K562 (cell line): ENCODE measurements around the gene EDEM2. TPM values are rescaled to one million over a fixed set of nuclear protein-coding genes. Genes with fewer than 3 reads are reported as not detected.
"Not testable (repeated sequence)": the region's sequence is repeated elsewhere in the genome, so short reads cannot be mapped to it uniquely, and the experiment has no call there.

ENCODE experiments used
- ATAC-seq: fragments of 200-7000 bp; cut with Tn5 transposase; 3 replicates; pipeline ENCODE4 v1.9.1; 2020; ENCODE audit warnings: moderate library complexity
- BruUV-seq: library from RNA; stranded (reverse); fragments of 400-500 nt; replicated peaks from 2 replicates; lab custom pipeline; 2021; lab: Mats Ljungman, UMichigan
- CTCF ChIA-PET: fragments of 300-600 bp; formaldehyde crosslinking; extraction: SDS; loops from one replicate; lab custom pipeline; 2021; ENCODE audit warnings: low intra/inter-chr PET ratio; lab: Yijun Ruan, JAX
- POLR2A ChIA-PET: fragments of 300-600, 350-650 bp; sonication (Branson Sonifier 250); formaldehyde crosslinking; extraction: SDS; loops from one replicate; lab custom pipeline; 2021; ENCODE audit warnings: antibody characterized with exemption, inconsistent platforms; lab: Yijun Ruan, JAX
- DNase-seq, 4 experiments: peaks; one replicate each; pipeline versions ENCODE4 v3.0.0 to v3.0.0-alpha.2; 2011 to 2018; ENCODE audit warnings: low spot score in 3 of 4, mixed read lengths in 3 of 4; ENCODE audit errors: extremely low read depth in 1 of 4
- FAIRE-seq: peaks from 2 replicates; lab custom pipeline; 2011; peaks lifted over from hg19 to GRCh38; lab: Jason Lieb, UNC
- H2AFZ ChIP-seq: 2 replicates; pipeline ENCODE4 v1.6.0; 2011; ENCODE audit warnings: low read depth, low read length, control low read depth, inconsistent platforms
- H3K27ac ChIP-seq: fragments of 200-600 bp; 3 replicates; pipeline ENCODE4 v1.8.0; 2011; ENCODE audit warnings: low read depth, mild to moderate bottlenecking, control low read depth, inconsistent platforms, low read length, moderate library complexity, mixed read lengths; ENCODE audit errors: extremely low read depth
- H3K27me3 ChIP-seq, 2 experiments: fragments of 300-600 bp in 1 of 2; 2 replicates in 1 of 2; 3 replicates in 1 of 2; pipeline versions ENCODE4 v1.6.0 to v1.8.0; 2011; ENCODE audit warnings: inconsistent platforms in 2 of 2, low read length in 2 of 2, mild to moderate bottlenecking in 1 of 2, mixed read lengths in 1 of 2, moderate library complexity in 1 of 2; ENCODE audit not compliant: control insufficient read depth in 2 of 2, insufficient read depth in 2 of 2
- H3K36me3 ChIP-seq: fragments of 300-600 bp; 3 replicates; pipeline ENCODE4 v1.8.0; 2011; ENCODE audit warnings: mild to moderate bottlenecking, low read length, inconsistent platforms; ENCODE audit not compliant: control insufficient read depth, insufficient read depth
- H3K4me1 ChIP-seq, 2 experiments: fragments of 200-600 bp in 1 of 2; replicated peaks in 1 of 2; 2 replicates in 1 of 2; 3 replicates in 1 of 2; pipeline versions ENCODE4 v1.5.1 to v1.8.0; 2011; ENCODE audit warnings: inconsistent platforms in 2 of 2, low read length in 2 of 2, mild to moderate bottlenecking in 1 of 2, mixed read lengths in 1 of 2, moderate library complexity in 1 of 2; ENCODE audit not compliant: control insufficient read depth in 2 of 2, insufficient read depth in 2 of 2
- H3K4me2 ChIP-seq: 2 replicates; pipeline ENCODE4 v1.6.1; 2011; ENCODE audit warnings: low read length, control low read depth, inconsistent platforms, mixed read lengths; ENCODE audit not compliant: insufficient read depth
- H3K4me3 ChIP-seq: fragments of 200-600 bp; sonication (generic), shearing (Covaris generic); 2 replicates; pipeline ENCODE4 v1.5.1; 2016; ENCODE audit warnings: control low read depth, inconsistent platforms
- H3K79me2 ChIP-seq: fragments of 200-600 bp; 3 replicates; pipeline ENCODE4 v1.8.0; 2011; ENCODE audit warnings: low read length, inconsistent platforms; ENCODE audit not compliant: control insufficient read depth, insufficient read depth
- H3K9ac ChIP-seq, 2 experiments: 2 replicates each; pipeline versions ENCODE4 v1.6.0 to v1.6.1; 2011; ENCODE audit warnings: low read depth in 2 of 2, low read length in 2 of 2, control low read depth in 1 of 2, inconsistent platforms in 1 of 2, mild to moderate bottlenecking in 1 of 2, mixed read lengths in 1 of 2; ENCODE audit not compliant: insufficient read depth in 1 of 2
- H3K9me1 ChIP-seq: one replicate; pipeline ENCODE4 v1.6.0; 2011; ENCODE audit warnings: inconsistent platforms, mild to moderate bottlenecking, low read length, moderate library complexity; ENCODE audit not compliant: control insufficient read depth, insufficient read depth
- H3K9me3 ChIP-seq: replicated peaks from 2 replicates; pipeline ENCODE4 v1.5.1; 2011; ENCODE audit warnings: low read depth, low read length, inconsistent platforms; ENCODE audit not compliant: control insufficient read depth, insufficient read depth
- H4K20me1 ChIP-seq: replicated peaks from 2 replicates; pipeline ENCODE4 v1.6.1; 2011; ENCODE audit warnings: low read length, inconsistent platforms, mixed read lengths; ENCODE audit not compliant: control insufficient read depth, insufficient read depth
- ARID1B ChIP-seq: fragments of 450-650 bp; IDR thresholded peaks from 2 replicates; pipeline ENCODE4 v1.6.1; 2016; ENCODE audit warnings: antibody characterized with exemption, mild to moderate bottlenecking, inconsistent platforms
- CEBPB ChIP-seq: fragments of 450-650 bp; IDR thresholded peaks from 2 replicates; pipeline ENCODE4 v1.6.1; 2016; ENCODE audit warnings: missing genetic modification characterization, missing compliant biosample characterization
- CTBP1 ChIP-seq: fragments of 450-650 bp; IDR thresholded peaks from 2 replicates; pipeline ENCODE4 v1.6.1; 2016; ENCODE audit warnings: borderline replicate concordance
- DPF2 ChIP-seq: fragments of 450-650 bp; IDR thresholded peaks from 2 replicates; pipeline ENCODE4 v1.6.1; 2016
- FOXP1 ChIP-seq: sonication (generic); formaldehyde crosslinking; IDR thresholded peaks from 2 replicates; pipeline ENCODE4 v1.8.0; 2022; ENCODE audit warnings: mild to moderate bottlenecking, missing genetic modification reagents
- GATA2 ChIP-seq: sonication (generic); formaldehyde crosslinking; IDR thresholded peaks from 2 replicates; pipeline ENCODE4 v1.4.0; 2020; ENCODE audit warnings: mild to moderate bottlenecking, missing genetic modification reagents
- L3MBTL2 ChIP-seq: fragments of 450-650 bp; IDR thresholded peaks from 2 replicates; pipeline ENCODE4 v1.6.1; 2016; ENCODE audit warnings: mild to moderate bottlenecking, moderate library complexity
- MAFF ChIP-seq: IDR thresholded peaks from 2 replicates; pipeline ENCODE4 v1.6.1; 2012; ENCODE audit warnings: low read length, improper control_type of control experiment
- MAFG ChIP-seq: fragments of 450-650 bp; conservative IDR thresholded peaks from 2 replicates; pipeline ENCODE4 v1.6.1; 2016; ENCODE audit warnings: missing genetic modification characterization, missing compliant biosample characterization
- MAFK ChIP-seq: IDR thresholded peaks from 2 replicates; pipeline ENCODE4 v1.6.1; 2011; ENCODE audit warnings: low read length, improper control_type of control experiment
- NFE2 ChIP-seq: IDR thresholded peaks from 2 replicates; pipeline ENCODE4 v1.6.1; 2014; ENCODE audit warnings: antibody characterized with exemption, low read depth
- PBX2 ChIP-seq, 2 experiments: IDR thresholded peaks in 1 of 2; conservative IDR thresholded peaks in 1 of 2; 2 replicates each; pipeline ENCODE4 v1.6.1; 2016; ENCODE audit warnings: low read depth in 2 of 2, mild to moderate bottlenecking in 1 of 2, missing compliant biosample characterization in 1 of 2, missing genetic modification characterization in 1 of 2, moderate library complexity in 1 of 2
- PKNOX1 ChIP-seq: fragments of 450-650 bp; IDR thresholded peaks from 2 replicates; pipeline ENCODE4 v1.6.1; 2016
- SMARCA4 ChIP-seq: fragments of 450-650 bp; IDR thresholded peaks from 2 replicates; pipeline ENCODE4 v1.6.1; 2016
- SMARCE1 ChIP-seq: fragments of 450-650 bp; IDR thresholded peaks from 2 replicates; pipeline ENCODE4 v1.7.1; 2016; ENCODE audit warnings: mild to moderate bottlenecking
- ZBTB33 ChIP-seq: sonication (generic); formaldehyde crosslinking; IDR thresholded peaks from 2 replicates; pipeline ENCODE4 v1.8.1; 2023; ENCODE audit warnings: mild to moderate bottlenecking, missing genetic modification reagents
- ZFX ChIP-seq: sonication (generic); formaldehyde crosslinking; IDR thresholded peaks from 2 replicates; pipeline ENCODE4 v1.8.0; 2022; ENCODE audit warnings: mild to moderate bottlenecking, missing genetic modification reagents, moderate library complexity
- ZNF316 ChIP-seq: fragments of 450-650 bp; IDR thresholded peaks from 2 replicates; pipeline ENCODE4 v1.6.1; 2016
- WGBS: fragments of 100-300 bp; shearing (Covaris generic); methylation state at CpG from one replicate; pipeline ENCODE4 v1.1.6; 2016; ENCODE audit warnings: low coverage, mixed read lengths; ENCODE audit not compliant: insufficient coverage; ENCODE audit errors: missing lambda C conversion rate; 5-methylcytosine and 5-hydroxymethylcytosine counted together
- in situ Hi-C: fragments of 300-500 bp; cut with MboI; formaldehyde crosslinking; loops from 4 replicates; pipeline ENCODE4 v1.15.0; 2018; ENCODE audit warnings: inconsistent platforms, mixed read lengths
- intact Hi-C: fragments of 100-400 bp; cut with micrococcal nuclease; formaldehyde crosslinking; loops from 2 replicates; pipeline ENCODE4 v1.14.2; 2022
- polyA plus RNA-seq, 8 experiments: library from polyadenylated mRNA; depleted of rRNA in 4 of 8; stranded (reverse) in 5 of 8; unstranded in 3 of 8; fragments of >200 nt; fragmentation: Nextera tagmentation in 2 of 8; fragmentation: Illumina TruSeq in 1 of 8; extraction: Ambion mirVana in 2 of 8; extraction: Trizol in 1 of 8; gene quantifications; 2 replicates each; pipeline versions ENCODE4 v1.2.1 to v1.2.3, GENCODE V29; 2011 to 2014; ENCODE audit warnings: inconsistent platforms in 1 of 8, missing spikeins in 1 of 8
- total RNA-seq, 7 experiments: library from RNA; depleted of rRNA in 6 of 7; stranded (reverse); fragments of >200 nt in 6 of 7; fragmentation: Illumina TruSeq in 2 of 7; extraction: Trizol in 2 of 7; gene quantifications; 2 replicates each; pipeline versions ENCODE4 v1.2.1 to v1.2.3, GENCODE V29; 2011 to 2021; ENCODE audit warnings: low replicate concordance in 1 of 7

The EDEM2 gene
- total and polyA plus RNA-seq, 9 of the 15 experiments (the other 6 are each of a cell fraction or from before 2014, with no cell fraction given) = 6.9 to 11.0 (median 9.7) TPM

- H3K9me1 ChIP-seq; BruUV-seq; H3K4me3 ChIP-seq; intact Hi-C loops; H3K4me2 ChIP-seq; H3K27me3 ChIP-seq; H3K79me2 ChIP-seq; H3K36me3 ChIP-seq; H4K20me1 ChIP-seq; H2AFZ ChIP-seq; in situ Hi-C loops; H3K9ac ChIP-seq; DNase-seq; H3K27ac ChIP-seq; CTCF ChIA-PET; FAIRE-seq; H3K9me3 ChIP-seq; TF ChIP-seq PBX2 (tag; conservative IDR thresholded peaks at IDR 0.05; ENCODE audit: low read depth): not testable (repeated sequence)
- POLR2A ChIA-PET = interaction anchor here (1.1 kb wide), 1 partner anchor 10 kb away, joined by 5 read pairs; no protein-coding TSS in a partner anchor
- peaks cover 11 to 12% of the 10 kb centered on the region in 2 experiments for H3K4me1 ChIP-seq
- WGBS = 35% methylated on average over 8 of the region's 10 CpGs
- ATAC-seq = peak; percentile 49; the same call in 2 of the 3 replicates
- 0 out of 2 replicates have a peak, but pooled peaks have one; percentile 46 for TF ChIP-seq FOXP1
- TF ChIP-seq MAFF = 0 out of 2 replicates have a peak, but pooled peaks have one; percentile 3
- TF ChIP-seq SMARCA4 = peak; percentile 43; the same call in 1 of the 2 replicates
- TF ChIP-seq CEBPB (tag) = peak; percentile 64
- TF ChIP-seq MAFK = peak; percentile 17; the same call in 1 of the 2 replicates
- peak; percentile 53; the same call in 1 of the 2 replicates for TF ChIP-seq ZBTB33
- TF ChIP-seq ZFX = peak; percentile 16; the same call in 1 of the 2 replicates
- TF ChIP-seq ARID1B = peak; percentile 45; the same call in 1 of the 2 replicates
- peak; percentile 84 for TF ChIP-seq NFE2
- TF ChIP-seq ZNF316 = peak; percentile 14; the same call in 1 of the 2 replicates
- peak; percentile 54; the same call in 1 of the 2 replicates for TF ChIP-seq CTBP1
- peak; percentile 57 for TF ChIP-seq MAFG
- peak; percentile 45 for TF ChIP-seq L3MBTL2
- 0 out of 2 replicates have a peak, but pooled peaks have one; percentile 20 for TF ChIP-seq GATA2 (CRISPR knock-in tag)
- TF ChIP-seq DPF2 = peak; percentile 12; the same call in 1 of the 2 replicates
- peak; percentile 33; the same call in 1 of the 2 replicates for TF ChIP-seq SMARCE1
- TF ChIP-seq PBX2 (CRISPR knock-in tag; IDR thresholded peaks at IDR 0.05; ENCODE audit: low read depth) = peak; percentile 42; the same call in 1 of the 2 replicates
- peak; percentile 90 for TF ChIP-seq PKNOX1
Measured at GRCh38 chr20:35186691-35187289, 39.7 kb upstream of the EDEM2 start.
